GM13977 (cell line): ENCODE measurements around the gene PIEZO1.

Source experiments
- DNase-seq: peaks from one replicate; pipeline ENCODE4 v3.0.0; 2012; ENCODE audit warnings: low spot score
- CTCF ChIP-seq: IDR thresholded peaks from 2 replicates; pipeline ENCODE4 v1.5.1; 2012; ENCODE audit warnings: mild to moderate bottlenecking, control low read depth; ENCODE audit not compliant: insufficient read depth; ENCODE audit errors: extremely low read depth, missing control alignments
- in situ Hi-C: fragments of 300-500 bp; cut with MboI; formaldehyde crosslinking; loops from one replicate; pipeline ENCODE4 v1.12.0; 2022; ENCODE audit warnings: low sequenced_read_pairs, low pct_unique_long_range_greater_than_20kb, mixed read lengths, inconsistent platforms; ENCODE audit not compliant: unreplicated experiment

Gene PIEZO1

GRCh38 chr16:88822281-88823040 is 37.4 kb upstream of the PIEZO1 start:
- no peak for TF ChIP-seq CTCF
- no peak for DNase-seq
- in situ Hi-C loops: no loop called here

GRCh38 chr16:88821168-88821850 is 36.3 kb upstream of the PIEZO1 start:
- in situ Hi-C loops: no loop called here
- DNase-seq: no peak
- TF ChIP-seq CTCF: no peak

GRCh38 chr16:88820385-88821025 is 35.5 kb upstream of the PIEZO1 start:
- no peak for DNase-seq
- in situ Hi-C loops: no loop called here
- no peak for TF ChIP-seq CTCF

GRCh38 chr16:88819126-88819525 is 34.1 kb upstream of the PIEZO1 start:
- DNase-seq: no peak
- TF ChIP-seq CTCF: no peak
- in situ Hi-C loops: no loop called here

- no peak for DNase-seq
- TF ChIP-seq CTCF: no peak
- in situ Hi-C loops: no loop called here
These were observed 33.5 kb upstream of the PIEZO1 start for GRCh38 chr16:88818575-88818874.

GRCh38 chr16:88817785-88818574 is 33.0 kb upstream of the PIEZO1 start:
- no peak for TF ChIP-seq CTCF
- DNase-seq: no peak
- in situ Hi-C loops: no loop called here
